NCI-H2227 (cell line): ENCODE measurements around the gene TFF3.

Experiments
- DNase-seq: peaks from one replicate; lab custom pipeline; 2025; ENCODE audit not compliant: unreplicated experiment; lab: John Stamatoyannopoulos, UW

TFF3 gene

DNA sequence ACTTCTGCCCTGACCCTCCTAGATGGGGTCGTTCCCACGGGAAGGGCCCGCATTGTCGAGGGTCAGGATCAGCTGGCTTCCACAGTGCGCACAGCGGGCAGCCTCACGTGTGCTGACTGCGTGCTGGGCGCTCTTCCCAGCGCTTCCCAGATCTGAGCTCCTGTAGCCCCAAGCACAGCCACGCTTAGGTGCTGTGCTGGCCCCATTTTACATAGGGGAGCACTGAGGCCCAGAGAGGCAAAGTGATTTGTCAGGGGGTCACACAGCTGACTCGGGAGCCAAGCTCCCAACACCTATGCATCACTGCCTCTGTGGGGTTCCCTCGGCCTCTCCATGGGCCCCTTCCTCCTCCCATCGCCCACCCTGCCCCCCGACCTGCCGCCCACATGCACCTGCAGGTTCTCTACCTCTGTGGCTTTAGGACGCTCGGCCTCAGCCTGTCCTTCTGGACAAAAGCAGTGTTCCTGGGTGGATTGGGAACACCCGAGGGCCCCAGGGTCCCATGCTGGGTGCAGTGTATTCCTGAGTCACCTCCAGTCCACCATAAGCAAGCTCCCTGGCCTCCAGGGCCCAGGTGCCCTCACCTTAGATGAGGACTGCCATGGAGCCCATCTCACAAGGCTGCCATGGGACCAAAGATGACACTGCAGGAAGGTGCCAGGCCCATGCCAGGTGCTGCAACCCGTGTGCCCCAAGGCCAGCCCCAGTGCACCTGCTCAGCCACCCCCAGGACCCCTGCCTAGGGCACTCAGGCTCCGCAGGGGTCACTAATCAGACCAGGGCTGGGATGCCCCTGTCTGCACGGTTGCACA lies 23.3 kb downstream of the TFF3 start:
- DNase-seq, result no peak

- DNase-seq, result no peak
Observed at GRCh38 chr21:42291003-42291750, 24.0 kb downstream of the TFF3 start.

- no peak for DNase-seq
Observed at GRCh38 chr21:42290505-42290904, 24.7 kb downstream of the TFF3 start.

DNA sequence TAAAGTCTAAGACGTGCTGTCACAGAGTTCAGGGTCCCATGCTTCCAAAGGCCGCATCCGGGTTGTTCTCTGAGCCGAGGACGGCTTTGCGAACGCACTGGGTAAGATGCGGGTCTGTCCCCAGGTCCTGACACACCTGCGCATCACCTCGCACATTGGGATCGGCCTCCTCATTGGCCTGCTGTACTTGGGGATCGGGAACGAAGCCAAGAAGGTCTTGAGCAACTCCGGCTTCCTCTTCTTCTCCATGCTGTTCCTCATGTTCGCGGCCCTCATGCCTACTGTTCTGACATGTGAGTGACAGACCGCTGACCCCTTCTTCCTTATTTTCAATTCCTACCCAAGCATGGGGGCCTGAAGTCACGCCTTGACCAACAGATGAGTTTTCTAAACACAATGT lies 25.3 kb downstream of the TFF3 start:
- no peak for DNase-seq

DNA sequence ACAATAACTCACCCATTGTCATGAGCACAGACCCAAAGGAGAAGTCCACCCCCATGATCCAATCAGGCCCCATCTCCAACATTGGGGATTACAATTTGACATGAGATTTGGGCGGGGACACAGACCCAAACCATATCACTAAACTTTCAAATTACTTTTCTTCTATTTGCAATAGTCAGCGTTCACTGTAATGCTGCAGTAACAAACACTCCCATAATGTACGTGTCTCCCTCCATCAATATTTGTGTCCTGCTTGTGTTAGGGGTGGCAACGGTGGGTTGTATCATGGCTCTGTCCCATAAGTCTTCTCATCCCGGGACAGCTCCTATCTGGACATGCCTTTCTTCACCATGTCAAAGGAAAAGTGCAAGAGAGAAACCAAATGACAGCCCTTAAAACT lies 26.2 kb downstream of the TFF3 start:
- DNase-seq, result no peak

DNA sequence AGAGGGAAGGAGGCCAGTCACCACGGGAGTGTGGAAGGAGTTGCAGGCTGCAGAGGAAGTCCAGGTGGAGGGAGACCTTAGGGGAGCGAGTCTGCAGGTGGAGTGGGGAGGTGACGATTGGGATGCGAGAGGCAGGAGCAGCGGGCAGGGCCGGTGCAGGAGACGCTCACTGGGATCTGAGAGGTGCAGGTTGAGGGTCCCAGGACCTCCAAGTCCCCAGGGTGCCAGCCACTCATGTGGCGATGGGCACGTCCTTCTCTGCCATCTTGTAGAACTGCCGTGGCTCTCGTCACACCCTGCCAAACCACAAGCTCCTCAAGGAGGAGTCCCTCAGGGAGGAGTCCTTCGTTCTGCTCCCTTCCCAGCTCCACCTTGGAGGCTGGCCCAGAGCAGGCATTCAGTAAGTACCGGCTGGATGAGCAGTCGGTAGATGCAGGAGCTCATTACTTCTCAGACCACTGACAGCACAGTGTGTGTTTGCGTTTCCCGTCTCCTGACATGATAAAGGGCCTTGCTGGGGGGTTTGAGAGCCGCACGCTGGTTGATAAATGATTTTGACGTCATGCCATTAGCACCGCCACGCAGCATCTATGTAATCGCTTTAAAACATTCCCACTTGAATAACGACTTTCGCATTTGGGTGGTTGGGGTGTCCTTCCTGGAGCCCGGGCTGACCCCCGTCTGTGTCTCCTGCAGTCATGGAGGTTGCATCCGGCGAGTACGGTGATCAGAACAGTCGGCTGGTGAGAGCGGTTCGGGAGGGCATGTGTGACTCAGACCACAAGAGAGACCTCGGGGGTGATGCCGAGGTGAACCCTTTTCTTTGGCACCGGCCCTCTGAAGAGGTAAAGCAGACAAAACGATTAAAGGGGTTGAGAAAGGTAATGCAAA lies 27.8 kb downstream of the TFF3 start:
- no peak for DNase-seq

DNA sequence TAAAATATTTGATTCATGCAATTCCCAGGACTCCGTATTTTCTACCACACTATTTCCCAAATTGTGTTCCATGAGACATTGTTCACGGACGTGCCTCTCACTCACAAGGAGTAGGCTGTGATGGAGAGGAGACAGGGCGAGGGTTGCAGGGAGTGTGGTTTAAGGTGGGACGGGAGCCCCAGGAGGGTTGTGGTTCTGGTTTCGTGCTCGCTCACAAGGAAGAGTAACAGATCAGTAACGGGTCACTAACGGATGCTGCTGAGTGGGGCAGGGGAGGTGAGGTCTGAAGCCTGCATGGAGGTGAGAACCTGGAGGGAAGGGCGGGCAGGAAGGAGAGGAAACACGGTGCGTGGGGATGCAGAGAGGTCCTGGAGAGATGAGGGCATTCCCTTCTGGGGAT lies 28.8 kb downstream of the TFF3 start:
- no peak for DNase-seq

DNA sequence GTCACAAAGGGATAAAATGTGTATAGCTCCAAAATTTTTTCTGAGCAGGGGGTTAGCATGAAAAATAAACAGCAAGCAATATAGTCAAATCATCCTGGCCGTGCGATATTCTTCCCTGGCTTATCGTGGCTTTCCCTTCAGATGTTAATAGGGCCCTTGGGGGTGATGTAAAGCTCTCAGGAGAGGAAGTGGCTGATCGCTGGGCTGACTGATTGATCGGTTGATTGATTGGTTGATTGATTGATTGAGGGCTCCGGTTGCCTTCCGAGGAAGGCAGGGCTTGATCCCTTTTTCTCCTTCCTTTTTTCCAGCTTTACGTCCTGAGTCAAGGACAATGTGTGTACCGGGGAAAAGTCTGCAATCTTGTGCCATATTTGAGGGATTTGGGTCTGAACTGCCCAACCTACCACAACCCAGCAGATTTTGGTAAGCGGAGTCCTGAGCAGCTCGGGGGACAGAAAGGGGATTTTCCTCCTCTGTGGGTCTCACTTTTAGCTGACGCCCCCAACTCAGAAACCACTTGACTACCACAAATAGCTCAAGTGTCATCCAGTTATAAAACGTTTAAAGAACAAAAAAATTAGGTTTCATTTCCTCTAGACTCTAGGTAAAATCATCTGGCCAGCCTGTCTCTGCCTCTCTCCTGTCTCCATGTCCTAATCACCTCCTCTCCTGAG lies 29.5 kb downstream of the TFF3 start:
- DNase-seq, result no peak

- no peak for DNase-seq
Observed at GRCh38 chr21:42282715-42283114, 32.5 kb downstream of the TFF3 start.

- no peak for DNase-seq
Observed at GRCh38 chr21:42282021-42282420, 33.2 kb downstream of the TFF3 start.

DNA sequence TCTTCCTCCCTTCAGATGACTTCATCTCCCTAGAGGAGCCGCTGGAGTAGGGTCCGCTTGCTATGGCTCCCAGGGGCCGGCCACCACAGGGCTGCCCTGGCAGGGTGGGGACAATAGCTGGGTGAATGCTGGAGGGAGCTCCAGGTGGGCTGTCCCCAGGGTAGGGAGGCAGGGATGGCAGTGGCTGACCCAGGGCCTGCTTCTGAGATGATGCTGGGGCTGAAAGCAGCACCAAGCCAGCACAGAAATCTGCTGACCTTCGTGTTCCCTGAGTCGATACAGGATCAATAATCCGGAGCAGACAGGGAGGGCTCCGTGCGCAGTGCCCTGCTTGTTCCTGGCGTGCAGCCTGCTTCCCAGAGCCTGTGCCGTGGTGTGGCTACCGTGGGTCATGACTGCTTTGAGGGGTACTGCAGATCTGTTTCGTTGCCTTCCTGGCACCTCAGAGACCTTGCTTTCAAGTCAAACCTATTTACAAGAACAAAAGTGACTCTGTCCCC lies 34.0 kb downstream of the TFF3 start:
- DNase-seq, result no peak

- no peak for DNase-seq
Observed at GRCh38 chr21:42280356-42281180, 34.6 kb downstream of the TFF3 start.

GRCh38 chr21:42279888-42280287 lies 35.3 kb downstream of the TFF3 start:
- no peak for DNase-seq

DNA sequence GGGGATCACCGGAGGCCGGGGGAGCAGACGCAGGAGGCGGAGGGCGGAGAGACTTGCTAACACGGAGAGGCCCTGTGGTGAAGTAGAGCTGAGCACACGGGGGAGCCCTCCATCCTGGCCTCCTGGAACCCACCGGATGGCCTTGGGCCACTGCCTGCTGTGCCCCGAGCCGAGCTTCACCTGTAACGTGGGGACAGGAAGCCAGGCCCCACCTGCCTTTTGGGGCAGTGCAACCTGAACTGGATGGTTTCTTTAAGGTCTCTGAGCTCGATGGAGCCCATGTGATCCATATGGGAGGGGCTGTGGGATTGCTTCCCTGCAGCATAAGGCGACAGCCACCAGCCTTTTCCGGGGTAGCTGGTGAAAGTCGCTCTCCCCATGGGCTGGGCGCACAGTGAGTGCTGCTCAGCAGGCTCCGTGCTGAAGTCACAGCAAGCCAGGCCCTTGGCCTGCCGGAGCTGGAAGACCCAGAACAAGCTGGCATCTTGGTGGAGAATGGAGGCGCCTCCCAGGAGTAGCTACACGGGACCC lies 35.8 kb downstream of the TFF3 start:
- DNase-seq, result no peak

DNA sequence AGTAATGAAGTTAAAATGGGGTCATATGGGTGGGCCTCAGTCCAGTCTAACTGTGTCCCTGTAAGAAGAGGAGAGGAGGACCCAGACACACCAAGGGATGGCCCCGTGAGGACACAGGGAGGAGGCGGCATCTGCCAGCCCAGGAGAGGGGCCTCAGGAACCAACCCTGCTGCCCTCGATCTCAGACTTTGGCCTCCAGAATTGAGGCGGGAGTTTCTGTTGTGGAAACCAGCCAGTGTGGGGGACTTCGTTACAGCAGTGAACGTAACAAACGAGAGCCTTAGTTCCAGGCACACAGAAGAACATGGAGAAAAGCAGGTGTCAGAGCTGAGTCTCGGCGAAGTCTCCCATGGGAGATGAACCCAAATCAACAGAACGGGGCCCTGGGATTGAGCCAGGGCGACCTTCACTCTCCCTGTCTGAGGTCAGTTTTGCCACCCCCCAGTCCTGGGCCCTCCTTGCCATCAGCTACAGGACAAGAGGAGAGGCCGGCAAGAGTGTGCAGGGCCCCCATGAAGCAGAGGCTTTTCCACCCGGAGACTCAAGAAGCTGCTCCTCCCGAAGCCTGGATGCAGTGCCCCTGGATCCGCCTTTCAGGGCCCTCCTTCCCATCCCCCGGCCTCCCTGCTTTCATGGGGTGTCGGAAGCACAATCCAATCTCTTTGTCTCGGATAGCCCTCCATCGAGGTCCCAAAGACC lies 36.6 kb downstream of the TFF3 start:
- DNase-seq, result no peak

DNA sequence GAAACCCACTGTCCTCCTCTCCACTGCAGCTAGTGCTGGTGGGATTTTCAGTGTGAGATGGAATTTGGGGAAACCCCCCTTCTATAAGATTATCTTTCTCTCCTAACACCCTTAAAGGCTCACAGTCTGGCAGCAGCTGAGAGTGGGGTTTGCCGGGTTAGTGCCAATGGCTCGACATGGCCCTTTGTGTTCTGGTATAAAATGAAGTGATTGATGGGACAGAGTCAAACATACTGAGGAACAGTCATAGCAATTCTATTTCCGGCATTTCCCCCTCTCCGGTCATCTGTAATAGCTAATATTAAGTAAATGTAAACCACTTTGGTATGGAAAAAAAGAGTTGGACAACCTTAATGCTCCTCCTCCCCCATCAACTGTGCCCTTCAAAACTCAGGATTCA lies 37.6 kb downstream of the TFF3 start:
- no peak for DNase-seq

DNA sequence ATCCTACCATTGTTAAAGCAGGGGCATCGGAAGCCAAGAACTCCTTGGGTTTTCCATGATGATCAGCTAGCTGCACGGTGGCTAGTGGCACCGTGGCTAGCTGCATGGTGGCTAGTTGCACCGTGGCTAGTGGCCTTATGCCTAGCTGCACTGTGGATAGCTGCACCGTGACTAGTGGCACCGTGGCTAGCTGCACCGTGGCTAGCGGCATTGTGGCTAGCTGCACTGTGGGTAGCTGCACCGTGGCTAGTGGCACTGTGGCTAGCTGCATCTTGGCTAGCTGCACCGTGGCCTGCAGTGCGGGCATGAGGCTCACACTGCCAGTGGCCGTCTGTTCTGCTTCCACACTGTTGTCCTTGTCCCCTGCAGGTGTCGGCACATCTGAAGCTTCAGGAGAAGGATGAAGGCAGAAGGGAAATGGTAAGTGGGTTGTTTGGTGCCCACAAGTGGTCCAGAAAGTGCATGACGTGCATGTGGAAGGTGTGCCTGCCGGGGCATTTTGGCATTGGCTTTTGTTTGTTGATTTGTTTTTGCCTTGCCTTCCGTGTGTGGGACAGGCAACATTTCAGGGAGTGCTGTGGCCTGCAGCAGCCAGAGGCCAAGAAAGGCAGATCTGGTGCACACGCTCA lies 38.6 kb downstream of the TFF3 start:
- DNase-seq, result no peak

GRCh38 chr21:42276076-42276475 lies 39.1 kb downstream of the TFF3 start:
- DNase-seq, result no peak
